ENCODE results near the gene PLEKHG2. TPM values are rescaled to one million over a fixed set of nuclear protein-coding genes. Genes with fewer than 3 reads are reported as not detected.

The PLEKHG2 gene
- total and polyA plus RNA-seq, 2 donors (not counting 1 experiment from before 2014, with no cell fraction given): 13.1 to 13.7 TPM

DNA sequence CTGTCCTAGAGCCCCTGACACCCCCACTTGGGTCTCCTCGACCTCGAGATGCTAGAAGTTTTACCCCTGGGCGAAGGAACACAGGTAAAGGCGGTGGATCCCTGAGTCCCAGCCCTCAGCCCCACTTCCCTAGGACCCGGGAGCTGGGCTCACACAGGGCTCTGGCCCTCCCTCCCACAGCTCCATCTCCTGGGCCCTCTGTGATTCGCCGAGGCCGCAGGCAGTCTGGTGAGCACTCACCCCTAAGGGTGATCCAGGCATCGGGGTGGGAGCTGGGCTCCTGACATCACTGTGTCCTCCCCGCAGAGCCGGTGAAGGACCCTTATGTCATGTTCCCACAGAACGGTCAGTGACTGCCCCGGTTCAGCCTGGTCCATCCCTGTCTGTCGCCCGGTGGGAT is 8.3 kb downstream of the PLEKHG2 start:
- no peak for DNase-seq (ENCODE audit: low read depth in 2 of 2)
- H3K27ac ChIP-seq (ENCODE audit: insufficient read depth, low read length): no peak overlapping the region
- peaks cover 31% of the 10 kb centered on the region for H3K36me3 ChIP-seq (ENCODE audit: control insufficient read depth, insufficient read depth, low read length)
- TF ChIP-seq, protein P1, sequence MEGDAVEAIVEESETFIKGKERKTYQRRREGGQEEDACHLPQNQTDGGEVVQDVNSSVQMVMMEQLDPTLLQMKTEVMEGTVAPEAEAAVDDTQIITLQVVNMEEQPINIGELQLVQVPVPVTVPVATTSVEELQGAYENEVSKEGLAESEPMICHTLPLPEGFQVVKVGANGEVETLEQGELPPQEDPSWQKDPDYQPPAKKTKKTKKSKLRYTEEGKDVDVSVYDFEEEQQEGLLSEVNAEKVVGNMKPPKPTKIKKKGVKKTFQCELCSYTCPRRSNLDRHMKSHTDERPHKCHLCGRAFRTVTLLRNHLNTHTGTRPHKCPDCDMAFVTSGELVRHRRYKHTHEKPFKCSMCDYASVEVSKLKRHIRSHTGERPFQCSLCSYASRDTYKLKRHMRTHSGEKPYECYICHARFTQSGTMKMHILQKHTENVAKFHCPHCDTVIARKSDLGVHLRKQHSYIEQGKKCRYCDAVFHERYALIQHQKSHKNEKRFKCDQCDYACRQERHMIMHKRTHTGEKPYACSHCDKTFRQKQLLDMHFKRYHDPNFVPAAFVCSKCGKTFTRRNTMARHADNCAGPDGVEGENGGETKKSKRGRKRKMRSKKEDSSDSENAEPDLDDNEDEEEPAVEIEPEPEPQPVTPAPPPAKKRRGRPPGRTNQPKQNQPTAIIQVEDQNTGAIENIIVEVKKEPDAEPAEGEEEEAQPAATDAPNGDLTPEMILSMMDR (conservative IDR thresholded peaks at IDR 0.05 in 1 of 2, IDR thresholded peaks at IDR 0.05 in 1 of 2; ENCODE audit: low read depth in 1 of 2, low read length in 2 of 2): no peak
- TF ChIP-seq EZH2 (IDR thresholded peaks at IDR 0.05; ENCODE audit: low read length, missing control alignments): no peak
- H3K4me1 ChIP-seq (ENCODE audit: control insufficient read depth, extremely low read depth, insufficient read depth, low read length): no peaks in the 10 kb centered on the region
- H3K9me3 ChIP-seq (ENCODE audit: control insufficient read depth, insufficient read depth, low read depth, low read length): no peaks in the 10 kb centered on the region
- no peak overlapping the region for H3K4me3 ChIP-seq (replicated peaks in 1 of 4; ENCODE audit: control extremely low read depth in 1 of 4, insufficient read depth in 1 of 4, low read depth in 3 of 4, low read length in 4 of 4)
- H3K27me3 ChIP-seq (ENCODE audit: control insufficient read depth, insufficient read depth, low read length): no peaks in the 10 kb centered on the region
- H3K9ac ChIP-seq (ENCODE audit: insufficient read depth, low read length): no peak overlapping the region
- H2AFZ ChIP-seq (ENCODE audit: low read length): no peak overlapping the region
- no peaks in the 10 kb centered on the region for H4K20me1 ChIP-seq (ENCODE audit: control insufficient read depth, extremely low read depth, insufficient read depth, low read length)
- no peak overlapping the region for H3K4me2 ChIP-seq (ENCODE audit: extremely low read depth, insufficient read depth, low read length)
- H3K79me2 ChIP-seq (ENCODE audit: control insufficient read depth, insufficient read depth, low read length): peaks cover 4% of the 10 kb centered on the region

DNA sequence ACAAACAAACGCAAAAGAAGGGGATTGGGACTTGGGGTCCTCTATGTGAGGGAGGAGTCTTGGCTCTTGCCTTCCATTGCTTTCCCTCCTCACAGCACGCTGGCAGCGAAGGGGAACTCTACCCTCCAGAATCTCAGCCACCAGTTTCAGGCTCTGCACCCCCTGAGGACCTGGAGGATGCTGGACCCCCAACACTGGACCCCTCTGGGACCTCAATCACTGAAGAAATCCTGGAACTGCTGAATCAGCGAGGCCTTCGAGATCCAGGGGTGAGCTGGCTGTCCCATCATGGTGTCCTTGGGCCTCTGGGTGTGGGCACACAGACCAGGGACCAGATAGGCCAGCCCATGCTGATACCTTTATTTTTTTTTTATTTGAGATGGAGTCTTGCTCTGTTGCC is 9.6 kb downstream of the PLEKHG2 start:
- no peak overlapping the region for H3K27ac ChIP-seq (ENCODE audit: insufficient read depth, low read length)
- DNase-seq (ENCODE audit: low read depth in 2 of 2): no peak
- TF ChIP-seq, protein P1 (conservative IDR thresholded peaks at IDR 0.05 in 1 of 2, IDR thresholded peaks at IDR 0.05 in 1 of 2; ENCODE audit: low read depth in 1 of 2, low read length in 2 of 2): no peak
- no peak for TF ChIP-seq EZH2 (IDR thresholded peaks at IDR 0.05; ENCODE audit: low read length, missing control alignments)

DNA sequence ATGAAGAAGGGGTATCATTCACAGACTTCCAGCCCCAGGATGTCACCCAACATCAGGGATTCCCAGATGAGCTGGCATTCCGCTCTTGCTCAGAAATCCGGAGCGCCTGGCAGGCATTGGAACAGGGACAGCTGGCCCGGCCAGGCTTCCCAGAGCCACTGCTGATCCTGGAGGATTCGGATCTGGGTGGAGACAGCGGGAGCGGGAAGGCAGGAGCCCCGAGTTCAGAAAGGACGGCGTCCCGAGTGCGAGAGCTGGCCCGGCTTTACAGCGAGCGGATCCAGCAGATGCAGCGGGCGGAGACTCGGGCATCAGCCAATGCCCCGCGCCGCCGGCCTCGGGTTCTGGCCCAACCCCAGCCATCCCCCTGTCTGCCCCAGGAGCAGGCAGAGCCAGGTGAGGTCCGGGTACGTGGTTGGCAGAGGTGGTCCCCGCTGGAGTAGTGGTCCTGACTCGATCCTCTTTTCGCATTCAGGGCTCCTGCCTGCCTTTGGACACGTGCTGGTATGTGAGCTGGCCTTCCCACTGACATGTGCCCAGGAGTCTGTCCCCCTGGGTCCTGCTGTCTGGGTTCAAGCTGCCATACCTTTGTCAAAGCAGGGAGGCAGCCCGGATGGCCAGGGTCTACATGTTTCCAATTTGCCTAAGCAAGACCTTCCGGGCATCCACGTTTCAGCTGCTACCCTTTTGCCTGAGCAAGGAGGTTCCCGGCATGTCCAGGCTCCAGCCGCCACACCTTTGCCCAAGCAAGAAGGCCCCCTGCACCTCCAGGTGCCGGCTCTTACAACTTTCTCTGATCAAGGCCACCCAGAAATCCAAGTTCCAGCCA is 11.0 kb downstream of the PLEKHG2 start:
- H3K27me3 ChIP-seq (ENCODE audit: control insufficient read depth, insufficient read depth, low read length): no peaks in the 10 kb centered on the region
- H4K20me1 ChIP-seq (ENCODE audit: control insufficient read depth, extremely low read depth, insufficient read depth, low read length): no peaks in the 10 kb centered on the region
- no peak overlapping the region for H3K4me2 ChIP-seq (ENCODE audit: extremely low read depth, insufficient read depth, low read length)
- H3K9ac ChIP-seq (ENCODE audit: insufficient read depth, low read length): no peak overlapping the region
- H3K4me1 ChIP-seq (ENCODE audit: control insufficient read depth, extremely low read depth, insufficient read depth, low read length): peaks cover 6% of the 10 kb centered on the region
- H2AFZ ChIP-seq (ENCODE audit: low read length): no peak overlapping the region
- H3K9me3 ChIP-seq (ENCODE audit: control insufficient read depth, insufficient read depth, low read depth, low read length): no peaks in the 10 kb centered on the region
- no peak for DNase-seq (ENCODE audit: low read depth in 2 of 2)
- peaks cover 23% of the 10 kb centered on the region for H3K36me3 ChIP-seq (ENCODE audit: control insufficient read depth, insufficient read depth, low read length)
- H3K4me3 ChIP-seq (replicated peaks in 1 of 4; ENCODE audit: control extremely low read depth in 1 of 4, insufficient read depth in 1 of 4, low read depth in 3 of 4, low read length in 4 of 4): no peak overlapping the region
- no peaks in the 10 kb centered on the region for H3K79me2 ChIP-seq (ENCODE audit: control insufficient read depth, insufficient read depth, low read length)
- no peak overlapping the region for H3K27ac ChIP-seq (ENCODE audit: insufficient read depth, low read length)
- no peak for TF ChIP-seq EZH2 (IDR thresholded peaks at IDR 0.05; ENCODE audit: low read length, missing control alignments)
- TF ChIP-seq, protein P1 (conservative IDR thresholded peaks at IDR 0.05 in 1 of 2, IDR thresholded peaks at IDR 0.05 in 1 of 2; ENCODE audit: low read depth in 1 of 2, low read length in 2 of 2): no peak

More for the DNA sequence above, 9.6 kb downstream of the PLEKHG2 start:
- no peaks in the 10 kb centered on the region for H4K20me1 ChIP-seq (ENCODE audit: control insufficient read depth, extremely low read depth, insufficient read depth, low read length)
- no peak overlapping the region for H3K4me2 ChIP-seq (ENCODE audit: extremely low read depth, insufficient read depth, low read length)
- H3K36me3 ChIP-seq (ENCODE audit: control insufficient read depth, insufficient read depth, low read length): peaks cover 26% of the 10 kb centered on the region
- no peak overlapping the region for H3K9ac ChIP-seq (ENCODE audit: insufficient read depth, low read length)
- H3K79me2 ChIP-seq (ENCODE audit: control insufficient read depth, insufficient read depth, low read length): no peaks in the 10 kb centered on the region
- no peaks in the 10 kb centered on the region for H3K27me3 ChIP-seq (ENCODE audit: control insufficient read depth, insufficient read depth, low read length)
- no peaks in the 10 kb centered on the region for H3K9me3 ChIP-seq (ENCODE audit: control insufficient read depth, insufficient read depth, low read depth, low read length)
- no peaks in the 10 kb centered on the region for H3K4me1 ChIP-seq (ENCODE audit: control insufficient read depth, extremely low read depth, insufficient read depth, low read length)
- no peak overlapping the region for H2AFZ ChIP-seq (ENCODE audit: low read length)
- no peak overlapping the region for H3K4me3 ChIP-seq (replicated peaks in 1 of 4; ENCODE audit: control extremely low read depth in 1 of 4, insufficient read depth in 1 of 4, low read depth in 3 of 4, low read length in 4 of 4)
